Parathyroid adenoma (tissue), 2 donors: Measurements from ENCODE around the gene CFAP161.

Experiments used
- H2AFZ ChIP-seq: fragments of 300-600 bp; sonication (generic); one replicate; pipeline ENCODE4 v1.7.0; 2017; ENCODE audit warnings: antibody characterized with exemption, mild to moderate bottlenecking
- H3K27ac ChIP-seq: fragments of 300-600 bp; sonication (generic); one replicate; pipeline ENCODE4 v1.7.0; 2017
- H3K27me3 ChIP-seq: fragments of 300-600 bp; sonication (generic); one replicate; pipeline ENCODE4 v1.7.0; 2017; ENCODE audit warnings: low read length; ENCODE audit not compliant: control insufficient read depth, insufficient read depth
- H3K36me3 ChIP-seq: fragments of 300-600 bp; sonication (generic); one replicate; pipeline ENCODE4 v1.7.0; 2017; ENCODE audit warnings: low read length; ENCODE audit not compliant: control insufficient read depth, insufficient read depth
- H3K4me1 ChIP-seq: fragments of 300-600 bp; sonication (generic); one replicate; pipeline ENCODE4 v1.7.0; 2017; ENCODE audit warnings: control low read depth
- H3K4me2 ChIP-seq: fragments of 300-600 bp; sonication (generic); one replicate; pipeline ENCODE4 v1.7.0; 2017; ENCODE audit warnings: low read length
- H3K4me3 ChIP-seq: fragments of 300-600 bp; sonication (generic); one replicate; pipeline ENCODE4 v1.7.0; 2017; ENCODE audit warnings: low read depth, low read length
- H3K79me2 ChIP-seq: fragments of 300-600 bp; sonication (generic); one replicate; pipeline ENCODE4 v1.7.0; 2017; ENCODE audit warnings: control low read depth
- H3K9ac ChIP-seq: fragments of 300-600 bp; sonication (generic); one replicate; pipeline ENCODE4 v1.7.0; 2017; ENCODE audit warnings: mild to moderate bottlenecking
- H3K9me3 ChIP-seq: fragments of 300-600 bp; sonication (generic); one replicate; pipeline ENCODE4 v1.7.0; 2017; ENCODE audit warnings: low read length; ENCODE audit not compliant: control insufficient read depth
- CTCF ChIP-seq: fragments of 300-600 bp; sonication (generic); IDR thresholded peaks from one replicate; pipeline ENCODE4 v1.7.0; 2017; ENCODE audit warnings: antibody characterized with exemption, mild to moderate bottlenecking
- donor health status: primary hyperparathyroidism.

CFAP161 gene

GRCh38 chr15:81161851-81162250, 27.8 kb downstream of the CFAP161 start:
- no peaks in the 10 kb centered on the region for H3K4me1 ChIP-seq
- no peaks in the 10 kb centered on the region for H3K27me3 ChIP-seq
- no peaks in the 10 kb centered on the region for H3K79me2 ChIP-seq
- no peaks in the 10 kb centered on the region for H3K36me3 ChIP-seq
- H2AFZ ChIP-seq: no peak overlapping the region
- H3K27ac ChIP-seq: no peak overlapping the region
- no peak overlapping the region for H3K4me3 ChIP-seq
- TF ChIP-seq CTCF: no peak
- H3K9ac ChIP-seq: no peak overlapping the region
- no peak overlapping the region for H3K4me2 ChIP-seq
- no peaks in the 10 kb centered on the region for H3K9me3 ChIP-seq

- no peaks in the 10 kb centered on the region for H3K27me3 ChIP-seq
- H3K79me2 ChIP-seq: no peaks in the 10 kb centered on the region
- no peak overlapping the region for H3K4me2 ChIP-seq
- no peak overlapping the region for H3K27ac ChIP-seq
- no peak overlapping the region for H3K4me3 ChIP-seq
- no peak for TF ChIP-seq CTCF
- no peaks in the 10 kb centered on the region for H3K4me1 ChIP-seq
- no peak overlapping the region for H2AFZ ChIP-seq
- no peaks in the 10 kb centered on the region for H3K9me3 ChIP-seq
- no peaks in the 10 kb centered on the region for H3K36me3 ChIP-seq
- H3K9ac ChIP-seq: no peak overlapping the region
Measured at GRCh38 chr15:81163961-81164800, 30.1 kb downstream of the CFAP161 start.

- H3K27me3 ChIP-seq: no peaks in the 10 kb centered on the region
- H2AFZ ChIP-seq: no peak overlapping the region
- H3K79me2 ChIP-seq: no peaks in the 10 kb centered on the region
- H3K4me1 ChIP-seq: no peaks in the 10 kb centered on the region
- no peak overlapping the region for H3K9ac ChIP-seq
- H3K36me3 ChIP-seq: no peaks in the 10 kb centered on the region
- H3K27ac ChIP-seq: no peak overlapping the region
- no peaks in the 10 kb centered on the region for H3K9me3 ChIP-seq
- no peak overlapping the region for H3K4me2 ChIP-seq
- no peak for TF ChIP-seq CTCF
- no peak overlapping the region for H3K4me3 ChIP-seq
Measured at GRCh38 chr15:81165535-81165934, 31.5 kb downstream of the CFAP161 start.

- no peaks in the 10 kb centered on the region for H3K79me2 ChIP-seq
- H2AFZ ChIP-seq: no peak overlapping the region
- H3K9ac ChIP-seq: no peak overlapping the region
- H3K4me1 ChIP-seq: no peaks in the 10 kb centered on the region
- no peaks in the 10 kb centered on the region for H3K27me3 ChIP-seq
- no peaks in the 10 kb centered on the region for H3K9me3 ChIP-seq
- H3K36me3 ChIP-seq: no peaks in the 10 kb centered on the region
- TF ChIP-seq CTCF: no peak
- no peak overlapping the region for H3K4me3 ChIP-seq
- H3K4me2 ChIP-seq: no peak overlapping the region
- H3K27ac ChIP-seq: no peak overlapping the region
Measured at GRCh38 chr15:81166636-81167305, 32.7 kb downstream of the CFAP161 start.
